Gastroesophageal sphincter (tissue), 4 donors: ENCODE results near the gene VEGFD. TPM values are rescaled to one million over a fixed set of nuclear protein-coding genes. Genes with fewer than 3 reads are reported as not detected.

Experiments
- ATAC-seq: fragments of 150-250 bp; one replicate; pipeline ENCODE4 v1.9.1; 2016; ENCODE audit warnings: mild to moderate bottlenecking, moderate library complexity
- H3K27ac ChIP-seq, 4 donors: fragments of 200-600 bp; sonication (generic) in 3 of 4; 1 replicate in 3 of 4; 2 replicates in 1 of 4; pipeline ENCODE4 v1.5.1; 2016 to 2019
- H3K27me3 ChIP-seq: fragments of 200-600 bp; sonication (generic); one replicate; pipeline ENCODE4 v1.5.1; 2019
- H3K36me3 ChIP-seq, 2 donors: fragments of 200-600 bp; sonication (generic); one replicate each; pipeline ENCODE4 v1.5.1; 2019; ENCODE audit warnings: control low read depth in 1 of 2
- H3K4me1 ChIP-seq, 3 donors: fragments of 200-600 bp; sonication (generic); 1 replicate in 2 of 3; 2 replicates in 1 of 3; pipeline ENCODE4 v1.5.1; 2016 to 2019; ENCODE audit warnings: control low read depth in 2 of 3
- H3K4me3 ChIP-seq, 2 donors: fragments of 200-600 bp; sonication (generic); one replicate each; pipeline ENCODE4 v1.5.1; 2019; ENCODE audit warnings: mild to moderate bottlenecking in 1 of 2, moderate library complexity in 1 of 2
- H3K9me3 ChIP-seq, 3 donors: fragments of 200-600 bp; sonication (generic); one replicate each; pipeline ENCODE4 v1.5.1; 2017 to 2019; ENCODE audit warnings: control low read depth in 2 of 3
- CTCF ChIP-seq, 4 experiments: fragments of 200-600 bp in 2 of 4; fragments of 450-650 bp in 2 of 4; sonication (generic) in 1 of 4; IDR thresholded peaks; one replicate each; pipeline ENCODE4 v1.5.1; 2017 to 2019; ENCODE audit warnings: antibody characterized with exemption in 4 of 4, mild to moderate bottlenecking in 2 of 4, moderate library complexity in 2 of 4
- EP300 ChIP-seq: sonication (generic); formaldehyde crosslinking; IDR thresholded peaks from one replicate; pipeline ENCODE4 v1.6.1; 2017; ENCODE audit warnings: antibody characterized with exemption, mild to moderate bottlenecking
- POLR2A ChIP-seq, 2 donors: fragments of 450-650 bp; IDR thresholded peaks; one replicate each; pipeline ENCODE4 v1.6.1; 2017; ENCODE audit warnings: antibody characterized with exemption in 2 of 2, mild to moderate bottlenecking in 2 of 2, moderate library complexity in 1 of 2
- POLR2AphosphoS5 ChIP-seq: sonication (generic); formaldehyde crosslinking; IDR thresholded peaks from one replicate; pipeline ENCODE4 v1.6.1; 2017; ENCODE audit warnings: antibody characterized with exemption
- WGBS, 2 donors: methylation state at CpG; one replicate each; pipeline ENCODE4 v1.1.5; 2018; ENCODE audit warnings: low coverage in 1 of 2; 5-methylcytosine and 5-hydroxymethylcytosine counted together
- total RNA-seq, 4 donors: library from RNA; depleted of rRNA; stranded (reverse); fragments of >200 nt; gene quantifications; one replicate each; pipeline ENCODE4 v1.1.0, GENCODE V29; 2016

VEGFD gene
- total RNA-seq, 4 donors from 2014 or later, result 3.2 to 8.6 (median 5.3) TPM

- H3K27me3 ChIP-seq, result no peaks in the 10 kb centered on the region
- no peaks in the 10 kb centered on the region for H3K36me3 ChIP-seq
- H3K4me3 ChIP-seq, result no peak overlapping the region
- no peak overlapping the region for H3K27ac ChIP-seq
- H3K4me1 ChIP-seq, result no peaks in the 10 kb centered on the region
- no peaks in the 10 kb centered on the region for H3K9me3 ChIP-seq
- ATAC-seq, result no peak
- TF ChIP-seq POLR2A (IDR thresholded peaks at IDR 0.05) (no peak), EP300 (no peak), CTCF (IDR thresholded peaks at IDR 0.05) (no peak), POLR2AphosphoS5 (no peak)
Measured at GRCh38 chrX:15398874-15399273, 14.7 kb upstream of the VEGFD start.

- no peak for TF ChIP-seq EP300
- ATAC-seq, result no peak
- no peaks in the 10 kb centered on the region for H3K4me1 ChIP-seq
Measured at GRCh38 chrX:15395789-15396188, 11.6 kb upstream of the VEGFD start.

GRCh38 chrX:15391850-15392249 lies 7.6 kb upstream of the VEGFD start:
- Histone ChIP-seq H3K4me1 (no peaks in the 10 kb centered on the region), H3K27ac (no peak overlapping the region), H3K36me3 (no peaks in the 10 kb centered on the region), H3K27me3 (no peaks in the 10 kb centered on the region), H3K9me3 (no peaks in the 10 kb centered on the region), H3K4me3 (no peak overlapping the region)
- 86 to 90% methylated on average over 1 to 2 of the region's 4 CpGs for WGBS, 2 donors
- no peak for ATAC-seq
- no peak for TF ChIP-seq POLR2AphosphoS5

More at GRCh38 chrX:15395789-15396188, 11.6 kb upstream of the VEGFD start:
- Histone ChIP-seq H3K4me3 (no peak overlapping the region), H3K27me3 (no peaks in the 10 kb centered on the region), H3K9me3 (no peaks in the 10 kb centered on the region), H3K27ac (no peak overlapping the region), H3K36me3 (no peaks in the 10 kb centered on the region)
- 38 to 52% methylated on average over 1 to 2 of the region's 2 CpGs for WGBS, 2 donors

- Histone ChIP-seq H3K27me3 (no peaks in the 10 kb centered on the region), H3K36me3 (no peaks in the 10 kb centered on the region), H3K9me3 (no peaks in the 10 kb centered on the region), H3K4me1 (no peaks in the 10 kb centered on the region), H3K27ac (no peak overlapping the region), H3K4me3 (no peak overlapping the region)
- no peak for TF ChIP-seq POLR2AphosphoS5
- TF ChIP-seq EP300, result no peak
- peak in 1 of 4 experiments; percentile 14 for TF ChIP-seq CTCF (IDR thresholded peaks at IDR 0.05)
- TF ChIP-seq POLR2A (IDR thresholded peaks at IDR 0.05), result no peak
- ATAC-seq, result no peak
- WGBS, 2 donors, result 45 to 80% methylated on average over 8 of the region's 8 CpGs
Measured at GRCh38 chrX:15382813-15383212, 1.4 kb downstream of the VEGFD start.

GRCh38 chrX:15376956-15377355 lies 7.3 kb downstream of the VEGFD start:
- H3K27ac ChIP-seq, result no peak overlapping the region
- no peaks in the 10 kb centered on the region for H3K36me3 ChIP-seq
- TF ChIP-seq CTCF (IDR thresholded peaks at IDR 0.05), result no peak
- no peak for TF ChIP-seq POLR2AphosphoS5
- no peak for TF ChIP-seq EP300
- TF ChIP-seq POLR2A (IDR thresholded peaks at IDR 0.05), result no peak
- no peaks in the 10 kb centered on the region for H3K27me3 ChIP-seq
- H3K4me3 ChIP-seq, result no peak overlapping the region
- ATAC-seq, result no peak
- 70 to 83% methylated on average over 1 of the region's 1 CpG for WGBS, 2 donors
- no peaks in the 10 kb centered on the region for H3K4me1 ChIP-seq
- no peaks in the 10 kb centered on the region for H3K9me3 ChIP-seq

- H3K4me1 ChIP-seq, result no peaks in the 10 kb centered on the region
Measured at GRCh38 chrX:15373976-15374375, 10.2 kb downstream of the VEGFD start.

More at GRCh38 chrX:15373976-15374375, 10.2 kb downstream of the VEGFD start:
- no peaks in the 10 kb centered on the region for H3K27me3 ChIP-seq
- no peaks in the 10 kb centered on the region for H3K36me3 ChIP-seq
- no peak for ATAC-seq
- no peaks in the 10 kb centered on the region for H3K9me3 ChIP-seq
- TF ChIP-seq POLR2A (IDR thresholded peaks at IDR 0.05), result no peak
- no peak for TF ChIP-seq CTCF (IDR thresholded peaks at IDR 0.05)
- TF ChIP-seq POLR2AphosphoS5, result no peak
- TF ChIP-seq EP300, result no peak
- H3K4me3 ChIP-seq, result no peak overlapping the region
- 28 to 41% methylated on average over 3 of the region's 3 CpGs for WGBS, 2 donors
- no peak overlapping the region for H3K27ac ChIP-seq
